ENCODE data around the gene FXYD2. TPM values are rescaled to one million over a fixed set of nuclear protein-coding genes. Genes with fewer than 3 reads are reported as not detected.
A peak's percentile ranks its signal among the peaks of the same experiment; 100 is the strongest.

Gene FXYD2
- total RNA-seq, 4 donors from 2014 or later: 0.19 to 0.95 TPM; not detected in 2

DNA sequence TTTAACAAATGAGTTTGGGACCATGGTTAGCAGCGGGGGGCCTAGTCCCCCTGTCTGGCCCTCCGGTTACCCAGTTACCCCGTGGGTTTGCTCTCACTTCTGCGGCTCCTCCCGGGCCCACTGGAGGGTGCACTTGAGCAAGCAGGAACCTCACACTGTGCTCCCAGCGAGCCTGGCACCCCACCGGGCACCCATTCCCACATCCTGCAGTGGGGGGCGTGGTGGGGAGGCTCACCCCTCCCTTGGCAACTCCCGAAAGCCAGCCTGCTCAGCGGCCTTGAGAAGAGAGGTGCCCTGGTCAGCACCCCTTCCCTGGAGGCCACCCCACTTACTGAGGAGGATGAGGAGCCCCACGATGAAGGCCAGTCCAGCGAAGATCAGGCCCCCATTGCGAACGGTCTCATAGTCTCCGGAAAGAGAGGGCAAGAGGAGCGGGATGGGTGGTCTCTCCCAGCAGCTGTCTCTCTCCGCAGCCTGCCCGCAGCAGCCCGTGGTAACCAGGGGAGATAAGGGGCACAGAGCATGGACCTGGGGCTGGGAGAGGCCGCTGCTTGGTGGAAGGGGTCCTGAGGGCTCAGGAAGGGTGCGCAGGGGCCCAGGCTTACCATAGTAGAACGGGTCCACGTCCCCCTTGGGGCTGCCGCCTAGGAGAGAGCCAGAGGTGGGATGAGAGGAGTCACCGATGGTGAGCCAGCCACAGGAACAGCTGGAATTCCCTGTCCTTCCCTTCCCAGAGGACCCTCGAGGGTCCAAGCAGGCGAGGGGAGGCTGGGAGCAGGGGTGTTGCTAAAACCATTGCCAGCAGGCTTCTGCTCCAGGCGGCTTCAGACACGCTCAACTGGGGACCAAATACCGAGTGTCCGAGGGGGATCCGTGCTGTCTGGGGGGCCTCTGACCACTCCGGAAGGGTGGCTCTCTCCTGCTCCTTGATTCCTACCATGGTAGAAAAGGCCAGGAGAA lies 2.2 kb downstream of the FXYD2 start:
- no peak overlapping the region for H3K4me3 ChIP-seq
- H3K9me3 ChIP-seq: no peaks in the 10 kb centered on the region
- H3K27ac ChIP-seq: peak overlapping the region in 1 of 4 donors; percentile 75
- no peak for TF ChIP-seq POLR2A (IDR thresholded peaks at IDR 0.05)
- TF ChIP-seq, protein P1, sequence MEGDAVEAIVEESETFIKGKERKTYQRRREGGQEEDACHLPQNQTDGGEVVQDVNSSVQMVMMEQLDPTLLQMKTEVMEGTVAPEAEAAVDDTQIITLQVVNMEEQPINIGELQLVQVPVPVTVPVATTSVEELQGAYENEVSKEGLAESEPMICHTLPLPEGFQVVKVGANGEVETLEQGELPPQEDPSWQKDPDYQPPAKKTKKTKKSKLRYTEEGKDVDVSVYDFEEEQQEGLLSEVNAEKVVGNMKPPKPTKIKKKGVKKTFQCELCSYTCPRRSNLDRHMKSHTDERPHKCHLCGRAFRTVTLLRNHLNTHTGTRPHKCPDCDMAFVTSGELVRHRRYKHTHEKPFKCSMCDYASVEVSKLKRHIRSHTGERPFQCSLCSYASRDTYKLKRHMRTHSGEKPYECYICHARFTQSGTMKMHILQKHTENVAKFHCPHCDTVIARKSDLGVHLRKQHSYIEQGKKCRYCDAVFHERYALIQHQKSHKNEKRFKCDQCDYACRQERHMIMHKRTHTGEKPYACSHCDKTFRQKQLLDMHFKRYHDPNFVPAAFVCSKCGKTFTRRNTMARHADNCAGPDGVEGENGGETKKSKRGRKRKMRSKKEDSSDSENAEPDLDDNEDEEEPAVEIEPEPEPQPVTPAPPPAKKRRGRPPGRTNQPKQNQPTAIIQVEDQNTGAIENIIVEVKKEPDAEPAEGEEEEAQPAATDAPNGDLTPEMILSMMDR (IDR thresholded peaks at IDR 0.05): peak in 5 of 6 experiments; percentile 21 to 63 (median 39)
- 71 to 75% methylated on average over 8 to 17 of the region's 33 CpGs for WGBS, 2 donors
- intact Hi-C loops (cut with DNase I): no loop called here
- no peak for DNase-seq
- no peaks in the 10 kb centered on the region for H3K36me3 ChIP-seq
- peaks cover 3 to 50% (median 23%) of the 10 kb centered on the region in 3 donors for H3K4me1 ChIP-seq
- H3K27me3 ChIP-seq: peaks cover 0 to 10% (median 0%) of the 10 kb centered on the region in 4 donors

GRCh38 chr11:117821431-117821830 lies 3.1 kb downstream of the FXYD2 start:
- peaks cover 0 to 8% (median 0%) of the 10 kb centered on the region in 4 donors for H3K27me3 ChIP-seq
- 59 to 82% methylated on average over 4 to 10 of the region's 12 CpGs for WGBS, 2 donors
- intact Hi-C loops (cut with DNase I): no loop called here
- H3K36me3 ChIP-seq: no peaks in the 10 kb centered on the region
- H3K27ac ChIP-seq: no peak overlapping the region
- no peak overlapping the region for H3K4me3 ChIP-seq
- no peaks in the 10 kb centered on the region for H3K9me3 ChIP-seq
- H3K4me1 ChIP-seq: peaks cover 12 to 59% (median 30%) of the 10 kb centered on the region in 3 donors
- no peak for DNase-seq
- TF ChIP-seq, protein P1 (IDR thresholded peaks at IDR 0.05): no peak
- no peak for TF ChIP-seq POLR2A (IDR thresholded peaks at IDR 0.05)

GRCh38 chr11:117820516-117820915 lies 4.0 kb downstream of the FXYD2 start:
- intact Hi-C loops (cut with DNase I): no loop called here
- no peak for TF ChIP-seq POLR2A (IDR thresholded peaks at IDR 0.05)
- TF ChIP-seq, protein P1 (IDR thresholded peaks at IDR 0.05): no peak
- H3K4me3 ChIP-seq: no peak overlapping the region
- DNase-seq: no peak
- H3K9me3 ChIP-seq: no peaks in the 10 kb centered on the region
- H3K4me1 ChIP-seq: peaks cover 17 to 66% (median 39%) of the 10 kb centered on the region in 3 donors
- H3K36me3 ChIP-seq: no peaks in the 10 kb centered on the region
- 81 to 96% methylated on average over 3 to 9 of the region's 10 CpGs for WGBS, 2 donors
- H3K27me3 ChIP-seq: peaks cover 0 to 4% (median 0%) of the 10 kb centered on the region in 4 donors
- no peak overlapping the region for H3K27ac ChIP-seq

- intact Hi-C loops (cut with DNase I): no loop called here
- H3K4me1 ChIP-seq: peaks cover 17 to 66% (median 40%) of the 10 kb centered on the region in 3 donors
- H3K4me3 ChIP-seq: no peak overlapping the region
- no peak overlapping the region for H3K27ac ChIP-seq
- H3K36me3 ChIP-seq: no peaks in the 10 kb centered on the region
- DNase-seq: no peak
- H3K9me3 ChIP-seq: no peaks in the 10 kb centered on the region
- H3K27me3 ChIP-seq: no peaks in the 10 kb centered on the region
- TF ChIP-seq POLR2A (IDR thresholded peaks at IDR 0.05): no peak
- TF ChIP-seq, protein P1 (IDR thresholded peaks at IDR 0.05): no peak
- 88 to 91% methylated on average over 6 of the region's 11 CpGs for WGBS, 2 donors
These were observed 4.5 kb downstream of the FXYD2 start for GRCh38 chr11:117820071-117820470.
